Panc1 (cell line): Measurements from ENCODE around the gene MAD1L1. TPM values are rescaled to one million over a fixed set of nuclear protein-coding genes. Genes with fewer than 3 reads are reported as not detected.

ENCODE experiments used
- ATAC-seq: fragments of 200-7000 bp; cut with Tn5 transposase; 2 replicates; pipeline ENCODE4 v1.9.1; 2020; ENCODE audit warnings: mild to moderate bottlenecking, moderate library complexity
- BruUV-seq: library from RNA; stranded (reverse); fragments of 400-500 nt; replicated peaks from 2 replicates; lab custom pipeline; 2021; lab: Mats Ljungman, UMichigan
- CTCF ChIA-PET: fragments of 300-600 bp; sonication (Branson Sonifier 250); formaldehyde crosslinking; loops from one replicate; lab custom pipeline; 2022; ENCODE audit warnings: antibody characterized with exemption; lab: Charles Lee
- POLR2A ChIA-PET: fragments of 300-600 bp; sonication (Branson Sonifier 250); formaldehyde crosslinking; loops from one replicate; lab custom pipeline; 2022; ENCODE audit warnings: antibody characterized with exemption; lab: Charles Lee
- DNase-seq: peaks from one replicate; pipeline ENCODE4 v3.0.0-alpha.2; 2010; ENCODE audit warnings: low read depth, low spot score
- H3K27ac ChIP-seq: 2 replicates; pipeline ENCODE4 v1.5.1; 2011; ENCODE audit warnings: mild to moderate bottlenecking, low read length, inconsistent platforms
- H3K27me3 ChIP-seq: fragments of 200-500 bp; sonication (Bioruptor generic); 2 replicates; pipeline ENCODE4 v1.6.0; 2014; ENCODE audit warnings: low read length, inconsistent platforms; ENCODE audit not compliant: control insufficient read depth, insufficient read depth
- H3K36me3 ChIP-seq: fragments of 200-500 bp; sonication (Bioruptor generic); 2 replicates; pipeline ENCODE4 v1.5.1; 2014; ENCODE audit warnings: inconsistent platforms, mild to moderate bottlenecking, low read length, moderate library complexity; ENCODE audit not compliant: control insufficient read depth, insufficient read depth
- H3K4me1 ChIP-seq: 2 replicates; pipeline ENCODE4 v1.5.1; 2011; ENCODE audit warnings: inconsistent platforms, mild to moderate bottlenecking, low read length, moderate library complexity; ENCODE audit not compliant: control insufficient read depth, insufficient read depth
- H3K4me3 ChIP-seq, 2 experiments: 2 replicates each; pipeline ENCODE4 v1.5.1; 2011 to 2012; ENCODE audit warnings: low read depth in 2 of 2, low read length in 2 of 2, mild to moderate bottlenecking in 2 of 2, inconsistent platforms in 1 of 2, moderate library complexity in 1 of 2
- H3K9me3 ChIP-seq: fragments of 200-500 bp; sonication (Bioruptor generic); 2 replicates; pipeline ENCODE4 v1.5.1; 2014; ENCODE audit warnings: low read depth, mild to moderate bottlenecking, inconsistent platforms, low read length, moderate library complexity; ENCODE audit not compliant: control insufficient read depth, insufficient read depth
- CTCF ChIP-seq: fragments of 450-650 bp; IDR thresholded peaks from 2 replicates; pipeline ENCODE4 v1.5.1; 2017; ENCODE audit warnings: mild to moderate bottlenecking
- POLR2AphosphoS5 ChIP-seq: IDR thresholded peaks from 2 replicates; pipeline ENCODE4 v1.6.1; 2012; ENCODE audit warnings: mild to moderate bottlenecking, low read depth, low read length, moderate library complexity
- REST ChIP-seq, 2 experiments: IDR thresholded peaks; 2 replicates each; pipeline ENCODE4 v1.6.1; 2011 to 2012; ENCODE audit warnings: low read depth in 2 of 2, control low read depth in 1 of 2, low read length in 1 of 2, mild to moderate bottlenecking in 1 of 2, moderate library complexity in 1 of 2; ENCODE audit not compliant: insufficient read depth in 1 of 2
- SIN3A ChIP-seq: IDR thresholded peaks from 2 replicates; pipeline ENCODE4 v1.6.1; 2012; ENCODE audit warnings: low read depth, mild to moderate bottlenecking, low read length, moderate library complexity, borderline replicate concordance; ENCODE audit not compliant: insufficient read depth
- TCF7L2 ChIP-seq: IDR thresholded peaks from 2 replicates; pipeline ENCODE4 v1.6.1; 2011; ENCODE audit warnings: mild to moderate bottlenecking, low read depth, low read length, inconsistent platforms
- in situ Hi-C: cut with HindIII; loops from 2 replicates; pipeline ENCODE4 v1.10.0; 2016; ENCODE audit warnings: low sequenced_read_pairs, low pct_unique_long_range_greater_than_20kb
- intact Hi-C: fragments of 100-400 bp; cut with micrococcal nuclease; formaldehyde crosslinking; loops from one replicate; pipeline ENCODE4 v1.10.0; 2022; ENCODE audit not compliant: unreplicated experiment
- total RNA-seq: library from RNA; stranded (reverse); gene quantifications from one replicate; pipeline ENCODE4 v1.2.1, GENCODE V29; 2021; ENCODE audit not compliant: unreplicated experiment

The MAD1L1 gene
- total RNA-seq, 1 experiment from 2014 or later: 70.8 TPM

- H3K4me1 ChIP-seq: no peaks in the 10 kb centered on the region
- BruUV-seq: no TSS peak
- H3K36me3 ChIP-seq: no peaks in the 10 kb centered on the region
- no peaks in the 10 kb centered on the region for H3K27me3 ChIP-seq
- in situ Hi-C loops: no loop called here
- ChIA-PET CTCF (no interaction called here), POLR2A (interaction anchor here (0.6 kb wide), 1 partner anchor 172 kb away, joined by 4 read pairs; no protein-coding TSS in a partner anchor)
- peak; percentile 10 for ATAC-seq
- no peak for DNase-seq
- H3K9me3 ChIP-seq: no peaks in the 10 kb centered on the region
- TF ChIP-seq SIN3A (no peak), TCF7L2 (no peak), REST (IDR thresholded peaks at IDR 0.05; ENCODE audit: insufficient read depth in 1 of 2, low read depth in 2 of 2, low read length in 1 of 2) (no peak), POLR2AphosphoS5 (no peak), CTCF (no peak)
- no peak overlapping the region for H3K4me3 ChIP-seq
- intact Hi-C loops: no loop called here
- H3K27ac ChIP-seq: no peak overlapping the region
Measured at GRCh38 chr7:1939434-1940401, 293.0 kb downstream of the MAD1L1 start.

- Histone ChIP-seq H3K27me3 (no peaks in the 10 kb centered on the region), H3K36me3 (no peaks in the 10 kb centered on the region), H3K9me3 (no peaks in the 10 kb centered on the region), H3K4me1 (no peaks in the 10 kb centered on the region), H3K27ac (no peak overlapping the region), H3K4me3 (no peak overlapping the region)
- TF ChIP-seq REST (IDR thresholded peaks at IDR 0.05; ENCODE audit: insufficient read depth in 1 of 2, low read depth in 2 of 2, low read length in 1 of 2) (no peak), POLR2AphosphoS5 (no peak), CTCF (no peak)
- no TSS peak for BruUV-seq
- ChIA-PET POLR2A (interaction anchor here (0.6 kb wide), 1 partner anchor 173 kb away, joined by 4 read pairs; no protein-coding TSS in a partner anchor), CTCF (no interaction called here)
- in situ Hi-C loops: no loop called here
- no peak for DNase-seq
- ATAC-seq: no peak
- intact Hi-C loops: no loop called here
Measured at GRCh38 chr7:1938788-1939433, 293.8 kb downstream of the MAD1L1 start.
